ENCODE measurements around the gene CR1L. TPM values are rescaled to one million over a fixed set of nuclear protein-coding genes. Genes with fewer than 3 reads are reported as not detected.

The CR1L gene
- total RNA-seq, 1 experiment from 2014 or later: not detected

DNA sequence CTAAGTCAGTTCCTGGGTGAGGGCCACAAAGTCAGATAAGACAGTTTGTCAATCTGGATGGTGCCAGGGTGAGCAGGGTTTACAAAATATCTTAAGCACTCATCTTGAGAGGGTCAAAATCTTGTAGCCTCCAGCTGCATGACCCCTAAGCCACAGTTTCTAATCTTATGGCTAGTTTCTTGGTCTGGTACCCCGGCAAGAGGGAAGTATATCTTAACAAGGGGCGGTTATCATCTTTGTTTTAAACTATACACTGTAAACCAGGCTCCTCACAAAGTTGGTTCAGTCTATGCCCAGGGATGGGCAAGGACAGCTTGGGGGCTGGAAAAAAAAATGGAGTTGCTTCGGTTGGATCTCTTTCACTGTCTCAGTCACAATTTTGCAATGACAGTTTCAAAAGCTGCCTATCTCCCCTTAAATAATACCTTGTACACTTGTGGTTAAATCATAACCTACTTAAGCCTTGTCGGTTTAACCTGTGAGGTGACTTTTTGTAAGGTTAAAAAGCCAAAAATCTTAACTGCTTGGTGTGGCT, 99.1 kb downstream of the CR1L start:
- no peak overlapping the region for H3K4me3 ChIP-seq (ENCODE audit: low read depth, low read length, poor library complexity, severe bottlenecking)
- no peak for DNase-seq (ENCODE audit: low spot score)
- no peak overlapping the region for H3K27ac ChIP-seq (ENCODE audit: low read depth, low read length, poor library complexity, severe bottlenecking)
- intact Hi-C loops (cut with micrococcal nuclease; ENCODE audit: unreplicated experiment): no loop called here
- BruUV-seq (replicated peaks): no TSS peak
- H3K4me1 ChIP-seq (ENCODE audit: insufficient read depth, low read length, poor library complexity, severe bottlenecking): peaks cover 7% of the 10 kb centered on the region
- TF ChIP-seq EZH2 (IDR thresholded peaks at IDR 0.05; ENCODE audit: borderline replicate concordance, low read depth, low read length, poor library complexity, severe bottlenecking): no peak
- TF ChIP-seq, protein P1, sequence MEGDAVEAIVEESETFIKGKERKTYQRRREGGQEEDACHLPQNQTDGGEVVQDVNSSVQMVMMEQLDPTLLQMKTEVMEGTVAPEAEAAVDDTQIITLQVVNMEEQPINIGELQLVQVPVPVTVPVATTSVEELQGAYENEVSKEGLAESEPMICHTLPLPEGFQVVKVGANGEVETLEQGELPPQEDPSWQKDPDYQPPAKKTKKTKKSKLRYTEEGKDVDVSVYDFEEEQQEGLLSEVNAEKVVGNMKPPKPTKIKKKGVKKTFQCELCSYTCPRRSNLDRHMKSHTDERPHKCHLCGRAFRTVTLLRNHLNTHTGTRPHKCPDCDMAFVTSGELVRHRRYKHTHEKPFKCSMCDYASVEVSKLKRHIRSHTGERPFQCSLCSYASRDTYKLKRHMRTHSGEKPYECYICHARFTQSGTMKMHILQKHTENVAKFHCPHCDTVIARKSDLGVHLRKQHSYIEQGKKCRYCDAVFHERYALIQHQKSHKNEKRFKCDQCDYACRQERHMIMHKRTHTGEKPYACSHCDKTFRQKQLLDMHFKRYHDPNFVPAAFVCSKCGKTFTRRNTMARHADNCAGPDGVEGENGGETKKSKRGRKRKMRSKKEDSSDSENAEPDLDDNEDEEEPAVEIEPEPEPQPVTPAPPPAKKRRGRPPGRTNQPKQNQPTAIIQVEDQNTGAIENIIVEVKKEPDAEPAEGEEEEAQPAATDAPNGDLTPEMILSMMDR (conservative IDR thresholded peaks at IDR 0.05; ENCODE audit: low read depth, low read length): no peak
- CTCF ChIA-PET: no interaction called here
- H3K27me3 ChIP-seq (replicated peaks; ENCODE audit: insufficient read depth, low read depth, low read length, poor library complexity): no peaks in the 10 kb centered on the region
- H3K36me3 ChIP-seq (ENCODE audit: insufficient read depth, low read length, poor library complexity, severe bottlenecking): no peaks in the 10 kb centered on the region
- POLR2A ChIA-PET (ENCODE audit: low non-redundant PET): no interaction called here
- H3K9me3 ChIP-seq (ENCODE audit: low read depth, low read length, poor library complexity, severe bottlenecking): no peaks in the 10 kb centered on the region

DNA sequence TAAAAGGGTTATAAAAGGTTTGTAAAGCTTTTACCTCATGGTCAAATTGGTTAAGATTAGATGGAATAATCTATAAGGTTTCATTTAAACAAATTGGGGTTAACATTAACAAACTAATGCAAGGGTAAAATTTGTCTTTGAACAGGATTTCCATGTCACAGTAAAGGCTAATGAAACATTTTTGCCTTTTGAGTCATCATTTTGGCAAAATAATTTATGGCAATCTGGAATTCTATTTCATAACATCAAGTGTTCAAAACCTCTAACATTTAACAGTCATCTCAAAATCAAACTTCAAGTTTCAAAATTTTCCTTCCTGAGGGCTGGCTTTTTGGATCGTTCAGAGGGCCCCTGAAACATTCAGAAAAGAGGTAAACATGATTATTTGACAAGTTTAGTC, 100.4 kb downstream of the CR1L start:
- POLR2A ChIA-PET (ENCODE audit: low non-redundant PET): no interaction called here
- H3K4me1 ChIP-seq (ENCODE audit: insufficient read depth, low read length, poor library complexity, severe bottlenecking): peaks cover 20% of the 10 kb centered on the region

DNA sequence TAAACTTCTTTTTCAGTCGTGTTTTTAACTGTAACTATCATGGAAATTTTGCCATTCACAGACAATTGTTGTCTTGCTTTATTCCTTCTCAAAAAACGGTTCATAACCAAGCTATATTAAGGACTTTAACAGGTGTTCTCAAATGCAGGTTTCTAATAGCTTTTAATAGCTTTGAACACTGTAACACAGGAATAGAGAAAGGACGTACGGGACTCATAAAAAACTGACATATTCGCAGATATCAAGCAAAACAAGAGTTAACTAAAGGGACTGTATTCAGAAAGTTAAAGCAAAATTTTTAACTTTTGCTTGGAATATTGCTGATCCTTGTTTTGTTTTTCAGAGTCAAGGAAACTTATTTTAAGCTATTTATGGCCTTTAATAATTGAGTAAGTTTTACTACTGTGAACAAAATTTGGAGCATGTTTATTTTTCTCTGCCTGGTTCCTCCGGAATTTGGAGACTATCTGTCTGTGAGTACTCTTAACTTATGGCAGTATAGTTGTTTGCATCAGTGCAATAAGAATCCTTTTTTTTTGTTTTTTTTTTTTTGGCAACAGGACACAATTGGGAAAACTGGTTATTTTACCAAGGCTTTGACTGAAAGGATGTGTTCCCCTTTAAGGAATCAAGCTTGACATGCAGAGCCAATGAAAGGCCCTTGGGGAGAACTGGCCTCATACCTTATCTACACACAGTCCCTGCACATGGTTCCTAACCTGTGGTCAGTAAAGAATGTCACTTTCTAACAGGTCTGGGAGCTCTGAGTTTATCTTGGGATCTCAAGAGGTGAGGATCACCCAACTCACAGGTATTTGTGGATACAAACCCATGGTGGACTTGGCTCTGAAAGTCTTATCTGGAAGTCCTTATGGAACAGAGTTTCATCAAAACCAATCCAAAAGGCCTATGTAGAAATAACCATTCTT, 101.2 kb downstream of the CR1L start:
- no peaks in the 10 kb centered on the region for H3K27me3 ChIP-seq (replicated peaks; ENCODE audit: insufficient read depth, low read depth, low read length, poor library complexity)
- intact Hi-C loops (cut with micrococcal nuclease; ENCODE audit: unreplicated experiment): no loop called here
- ChIA-PET POLR2A (ENCODE audit: low non-redundant PET) (no interaction called here), CTCF (no interaction called here)
- no TSS peak for BruUV-seq (replicated peaks)
- no peaks in the 10 kb centered on the region for H3K36me3 ChIP-seq (ENCODE audit: insufficient read depth, low read length, poor library complexity, severe bottlenecking)
- H3K27ac ChIP-seq (ENCODE audit: low read depth, low read length, poor library complexity, severe bottlenecking): no peak overlapping the region
- TF ChIP-seq EZH2 (IDR thresholded peaks at IDR 0.05; ENCODE audit: borderline replicate concordance, low read depth, low read length, poor library complexity, severe bottlenecking): no peak
- TF ChIP-seq, protein P1 (conservative IDR thresholded peaks at IDR 0.05; ENCODE audit: low read depth, low read length): no peak
- H3K9me3 ChIP-seq (ENCODE audit: low read depth, low read length, poor library complexity, severe bottlenecking): no peaks in the 10 kb centered on the region
- H3K4me1 ChIP-seq (ENCODE audit: insufficient read depth, low read length, poor library complexity, severe bottlenecking): peaks cover 28% of the 10 kb centered on the region
- no peak overlapping the region for H3K4me3 ChIP-seq (ENCODE audit: low read depth, low read length, poor library complexity, severe bottlenecking)
- no peak for DNase-seq (ENCODE audit: low spot score)

More for the DNA sequence above, 100.4 kb downstream of the CR1L start:
- Histone ChIP-seq H3K27me3 (replicated peaks; ENCODE audit: insufficient read depth, low read depth, low read length, poor library complexity) (no peaks in the 10 kb centered on the region), H3K9me3 (ENCODE audit: low read depth, low read length, poor library complexity, severe bottlenecking) (no peaks in the 10 kb centered on the region), H3K27ac (ENCODE audit: low read depth, low read length, poor library complexity, severe bottlenecking) (no peak overlapping the region), H3K4me3 (ENCODE audit: low read depth, low read length, poor library complexity, severe bottlenecking) (no peak overlapping the region), H3K36me3 (ENCODE audit: insufficient read depth, low read length, poor library complexity, severe bottlenecking) (no peaks in the 10 kb centered on the region)
- no peak for DNase-seq (ENCODE audit: low spot score)
- TF ChIP-seq EZH2 (IDR thresholded peaks at IDR 0.05; ENCODE audit: borderline replicate concordance, low read depth, low read length, poor library complexity, severe bottlenecking): no peak
- TF ChIP-seq, protein P1 (conservative IDR thresholded peaks at IDR 0.05; ENCODE audit: low read depth, low read length): no peak
- CTCF ChIA-PET: no interaction called here
- intact Hi-C loops (cut with micrococcal nuclease; ENCODE audit: unreplicated experiment): no loop called here
- no TSS peak for BruUV-seq (replicated peaks)

Data from A673 (cell line).